ENCODE measurements around the gene SOX13.
A peak's percentile ranks its signal among the peaks of the same experiment; 100 is the strongest.

SOX13 gene

GRCh38 chr1:204104331-204105130 lies 31.6 kb downstream of the SOX13 start:
- Histone ChIP-seq H3K9ac (ENCODE audit: low read depth in 1 of 2, low read length in 2 of 2) (peak overlapping the region in 1 of 2 donors; percentile 16), H3K9me3 (ENCODE audit: control insufficient read depth in 2 of 2, low read length in 2 of 2) (no peaks in the 10 kb centered on the region), H3K36me3 (ENCODE audit: control insufficient read depth in 2 of 2, insufficient read depth in 2 of 2, low read length in 2 of 2) (no peaks in the 10 kb centered on the region), H3K4me3 (ENCODE audit: low read length in 2 of 2) (peak overlapping the region in 1 of 2 donors; percentile 19), H3K27me3 (ENCODE audit: control insufficient read depth in 2 of 2, insufficient read depth in 2 of 2, low read length in 2 of 2) (no peaks in the 10 kb centered on the region), H3K4me1 (ENCODE audit: control insufficient read depth in 2 of 2, insufficient read depth in 2 of 2, low read length in 2 of 2) (peaks cover 18 to 29% of the 10 kb centered on the region in 2 donors), H3K27ac (ENCODE audit: low read depth in 2 of 2, low read length in 2 of 2) (peak overlapping the region; percentile 57 to 64)

- Histone ChIP-seq H3K9ac (ENCODE audit: low read depth in 1 of 2, low read length in 2 of 2) (no peak overlapping the region), H3K4me1 (ENCODE audit: control insufficient read depth in 2 of 2, insufficient read depth in 2 of 2, low read length in 2 of 2) (peaks cover 18 to 29% of the 10 kb centered on the region in 2 donors), H3K36me3 (ENCODE audit: control insufficient read depth in 2 of 2, insufficient read depth in 2 of 2, low read length in 2 of 2) (no peaks in the 10 kb centered on the region), H3K9me3 (ENCODE audit: control insufficient read depth in 2 of 2, low read length in 2 of 2) (no peaks in the 10 kb centered on the region), H3K27ac (ENCODE audit: low read depth in 2 of 2, low read length in 2 of 2) (no peak overlapping the region), H3K4me3 (ENCODE audit: low read length in 2 of 2) (no peak overlapping the region), H3K27me3 (ENCODE audit: control insufficient read depth in 2 of 2, insufficient read depth in 2 of 2, low read length in 2 of 2) (no peaks in the 10 kb centered on the region)
Measured at GRCh38 chr1:204105131-204105515, 32.2 kb downstream of the SOX13 start.

- no peak overlapping the region for H3K27ac ChIP-seq (ENCODE audit: low read depth in 2 of 2, low read length in 2 of 2)
- no peak overlapping the region for H3K4me3 ChIP-seq (ENCODE audit: low read length in 2 of 2)
- no peaks in the 10 kb centered on the region for H3K9me3 ChIP-seq (ENCODE audit: control insufficient read depth in 2 of 2, low read length in 2 of 2)
- H3K9ac ChIP-seq (ENCODE audit: low read depth in 1 of 2, low read length in 2 of 2), result no peak overlapping the region
- peaks cover 18 to 27% of the 10 kb centered on the region in 2 donors for H3K4me1 ChIP-seq (ENCODE audit: control insufficient read depth in 2 of 2, insufficient read depth in 2 of 2, low read length in 2 of 2)
- no peaks in the 10 kb centered on the region for H3K27me3 ChIP-seq (ENCODE audit: control insufficient read depth in 2 of 2, insufficient read depth in 2 of 2, low read length in 2 of 2)
- no peaks in the 10 kb centered on the region for H3K36me3 ChIP-seq (ENCODE audit: control insufficient read depth in 2 of 2, insufficient read depth in 2 of 2, low read length in 2 of 2)
Measured at GRCh38 chr1:204106825-204107224, 33.9 kb downstream of the SOX13 start.

- Histone ChIP-seq H3K27me3 (ENCODE audit: control insufficient read depth in 2 of 2, insufficient read depth in 2 of 2, low read length in 2 of 2) (no peaks in the 10 kb centered on the region), H3K9me3 (ENCODE audit: control insufficient read depth in 2 of 2, low read length in 2 of 2) (no peaks in the 10 kb centered on the region), H3K27ac (ENCODE audit: low read depth in 2 of 2, low read length in 2 of 2) (no peak overlapping the region), H3K4me1 (ENCODE audit: control insufficient read depth in 2 of 2, insufficient read depth in 2 of 2, low read length in 2 of 2) (peaks cover 14 to 17% of the 10 kb centered on the region in 2 donors), H3K4me3 (ENCODE audit: low read length in 2 of 2) (no peak overlapping the region), H3K36me3 (ENCODE audit: control insufficient read depth in 2 of 2, insufficient read depth in 2 of 2, low read length in 2 of 2) (no peaks in the 10 kb centered on the region), H3K9ac (ENCODE audit: low read depth in 1 of 2, low read length in 2 of 2) (no peak overlapping the region)
Measured at GRCh38 chr1:204107892-204108291, 35.0 kb downstream of the SOX13 start.

- Histone ChIP-seq H3K4me1 (ENCODE audit: control insufficient read depth in 2 of 2, insufficient read depth in 2 of 2, low read length in 2 of 2) (peaks cover 10 to 11% of the 10 kb centered on the region in 2 donors), H3K27ac (ENCODE audit: low read depth in 2 of 2, low read length in 2 of 2) (no peak overlapping the region), H3K27me3 (ENCODE audit: control insufficient read depth in 2 of 2, insufficient read depth in 2 of 2, low read length in 2 of 2) (no peaks in the 10 kb centered on the region), H3K36me3 (ENCODE audit: control insufficient read depth in 2 of 2, insufficient read depth in 2 of 2, low read length in 2 of 2) (peaks cover 0 to 2% of the 10 kb centered on the region in 2 donors), H3K9me3 (ENCODE audit: control insufficient read depth in 2 of 2, low read length in 2 of 2) (no peaks in the 10 kb centered on the region), H3K4me3 (ENCODE audit: low read length in 2 of 2) (no peak overlapping the region), H3K9ac (ENCODE audit: low read depth in 1 of 2, low read length in 2 of 2) (no peak overlapping the region)
Measured at GRCh38 chr1:204108312-204109141, 35.6 kb downstream of the SOX13 start.

- H3K4me3 ChIP-seq (ENCODE audit: low read length in 2 of 2), result no peak overlapping the region
- H3K36me3 ChIP-seq (ENCODE audit: control insufficient read depth in 2 of 2, insufficient read depth in 2 of 2, low read length in 2 of 2), result peaks cover 2% of the 10 kb centered on the region in 2 donors
- no peaks in the 10 kb centered on the region for H3K9me3 ChIP-seq (ENCODE audit: control insufficient read depth in 2 of 2, low read length in 2 of 2)
- H3K27me3 ChIP-seq (ENCODE audit: control insufficient read depth in 2 of 2, insufficient read depth in 2 of 2, low read length in 2 of 2), result no peaks in the 10 kb centered on the region
- no peaks in the 10 kb centered on the region for H3K4me1 ChIP-seq (ENCODE audit: control insufficient read depth in 2 of 2, insufficient read depth in 2 of 2, low read length in 2 of 2)
- H3K27ac ChIP-seq (ENCODE audit: low read depth in 2 of 2, low read length in 2 of 2), result no peak overlapping the region
- no peak overlapping the region for H3K9ac ChIP-seq (ENCODE audit: low read depth in 1 of 2, low read length in 2 of 2)
Measured at GRCh38 chr1:204110894-204111633, 38.1 kb downstream of the SOX13 start.

- H3K9ac ChIP-seq (ENCODE audit: low read depth in 1 of 2, low read length in 2 of 2), result no peak overlapping the region
- no peaks in the 10 kb centered on the region for H3K4me1 ChIP-seq (ENCODE audit: control insufficient read depth in 2 of 2, insufficient read depth in 2 of 2, low read length in 2 of 2)
- H3K36me3 ChIP-seq (ENCODE audit: control insufficient read depth in 2 of 2, insufficient read depth in 2 of 2, low read length in 2 of 2), result peaks cover 14 to 16% of the 10 kb centered on the region in 2 donors
- H3K27ac ChIP-seq (ENCODE audit: low read depth in 2 of 2, low read length in 2 of 2), result no peak overlapping the region
- no peak overlapping the region for H3K4me3 ChIP-seq (ENCODE audit: low read length in 2 of 2)
- H3K27me3 ChIP-seq (ENCODE audit: control insufficient read depth in 2 of 2, insufficient read depth in 2 of 2, low read length in 2 of 2), result no peaks in the 10 kb centered on the region
- H3K9me3 ChIP-seq (ENCODE audit: control insufficient read depth in 2 of 2, low read length in 2 of 2), result no peaks in the 10 kb centered on the region
Measured at GRCh38 chr1:204112876-204113730, 40.2 kb downstream of the SOX13 start.

GRCh38 chr1:204113896-204114295 lies 41.0 kb downstream of the SOX13 start:
- Histone ChIP-seq H3K27ac (ENCODE audit: low read depth in 2 of 2, low read length in 2 of 2) (no peak overlapping the region), H3K9ac (ENCODE audit: low read depth in 1 of 2, low read length in 2 of 2) (no peak overlapping the region), H3K4me3 (ENCODE audit: low read length in 2 of 2) (no peak overlapping the region), H3K9me3 (ENCODE audit: control insufficient read depth in 2 of 2, low read length in 2 of 2) (no peaks in the 10 kb centered on the region), H3K27me3 (ENCODE audit: control insufficient read depth in 2 of 2, insufficient read depth in 2 of 2, low read length in 2 of 2) (no peaks in the 10 kb centered on the region), H3K36me3 (ENCODE audit: control insufficient read depth in 2 of 2, insufficient read depth in 2 of 2, low read length in 2 of 2) (peaks cover 16 to 21% of the 10 kb centered on the region in 2 donors), H3K4me1 (ENCODE audit: control insufficient read depth in 2 of 2, insufficient read depth in 2 of 2, low read length in 2 of 2) (no peaks in the 10 kb centered on the region)

- H3K27me3 ChIP-seq (ENCODE audit: control insufficient read depth in 2 of 2, insufficient read depth in 2 of 2, low read length in 2 of 2), result no peaks in the 10 kb centered on the region
- H3K9me3 ChIP-seq (ENCODE audit: control insufficient read depth in 2 of 2, low read length in 2 of 2), result no peaks in the 10 kb centered on the region
- no peaks in the 10 kb centered on the region for H3K4me1 ChIP-seq (ENCODE audit: control insufficient read depth in 2 of 2, insufficient read depth in 2 of 2, low read length in 2 of 2)
- peaks cover 16 to 25% of the 10 kb centered on the region in 2 donors for H3K36me3 ChIP-seq (ENCODE audit: control insufficient read depth in 2 of 2, insufficient read depth in 2 of 2, low read length in 2 of 2)
- no peak overlapping the region for H3K27ac ChIP-seq (ENCODE audit: low read depth in 2 of 2, low read length in 2 of 2)
- no peak overlapping the region for H3K9ac ChIP-seq (ENCODE audit: low read depth in 1 of 2, low read length in 2 of 2)
- no peak overlapping the region for H3K4me3 ChIP-seq (ENCODE audit: low read length in 2 of 2)
Measured at GRCh38 chr1:204114606-204115005, 41.7 kb downstream of the SOX13 start.

Measured in mucosa of rectum (tissue), 2 donors.